Caco-2 (cell line): ENCODE measurements around the gene GZMB. TPM values are rescaled to one million over a fixed set of nuclear protein-coding genes. Genes with fewer than 3 reads are reported as not detected.
"Not testable (repeated sequence)": the region's sequence is repeated elsewhere in the genome, so short reads cannot be mapped to it uniquely, and the experiment has no call there.

Source experiments
- BruUV-seq: library from RNA; stranded (reverse); fragments of 400-500 nt; replicated peaks from 2 replicates; lab custom pipeline; 2021; lab: Mats Ljungman, UMichigan
- CTCF ChIA-PET: fragments of 300-600 bp; sonication (Branson Sonifier 250); formaldehyde crosslinking; loops from one replicate; lab custom pipeline; 2022; ENCODE audit warnings: antibody characterized with exemption; lab: Charles Lee
- POLR2A ChIA-PET: fragments of 300-600 bp; sonication (Branson Sonifier 250); formaldehyde crosslinking; loops from one replicate; lab custom pipeline; 2022; ENCODE audit warnings: antibody characterized with exemption; lab: Charles Lee
- DNase-seq, 2 experiments: peaks; one replicate each; pipeline versions ENCODE4 v3.0.0 to v3.0.0-alpha.2; 2020 to 2022
- H3K27me3 ChIP-seq: replicated peaks from 2 replicates; pipeline ENCODE4 v1.6.0; 2011; ENCODE audit warnings: low read length; ENCODE audit not compliant: control insufficient read depth, insufficient read depth
- H3K36me3 ChIP-seq: 2 replicates; pipeline ENCODE4 v1.5.1; 2011; ENCODE audit warnings: low read length; ENCODE audit not compliant: control insufficient read depth, insufficient read depth
- H3K4me1 ChIP-seq: fragments of 250-450 bp; sonication (Bioruptor Pico); 2 replicates; pipeline ENCODE4 v1.5.1; 2020; ENCODE audit warnings: mild to moderate bottlenecking
- H3K4me3 ChIP-seq: 2 replicates; pipeline ENCODE4 v1.5.1; 2011; ENCODE audit warnings: low read depth, mild to moderate bottlenecking, control low read depth, low read length
- H3K9me3 ChIP-seq: fragments of 250-450 bp; sonication (Bioruptor Pico); 2 replicates; pipeline ENCODE4 v1.5.1; 2020; ENCODE audit warnings: mild to moderate bottlenecking, moderate library complexity
- H3K27ac Mint-ChIP-seq: one replicate; pipeline ENCODE4 v1.8.0; 2022; ENCODE audit warnings: mixed read lengths; ENCODE audit not compliant: unreplicated experiment
- H3K27me3 Mint-ChIP-seq: one replicate; pipeline ENCODE4 v1.8.0; 2022; ENCODE audit warnings: mixed read lengths; ENCODE audit not compliant: insufficient read depth, unreplicated experiment
- H3K36me3 Mint-ChIP-seq: one replicate; pipeline ENCODE4 v1.8.0; 2022; ENCODE audit warnings: mild to moderate bottlenecking, mixed read lengths; ENCODE audit not compliant: insufficient read depth, unreplicated experiment
- H3K4me1 Mint-ChIP-seq: one replicate; pipeline ENCODE4 v1.8.0; 2022; ENCODE audit warnings: low read depth, mixed read lengths; ENCODE audit not compliant: unreplicated experiment
- H3K4me3 Mint-ChIP-seq: one replicate; pipeline ENCODE4 v1.8.0; 2022; ENCODE audit warnings: mild to moderate bottlenecking, moderate library complexity, mixed read lengths; ENCODE audit not compliant: unreplicated experiment
- H3K9me3 Mint-ChIP-seq: one replicate; pipeline ENCODE4 v1.8.0; 2022; ENCODE audit warnings: mixed read lengths; ENCODE audit not compliant: unreplicated experiment
- intact Hi-C: fragments of 100-400 bp; cut with micrococcal nuclease; formaldehyde crosslinking; loops from one replicate; pipeline ENCODE4 v1.10.0; 2022; ENCODE audit not compliant: unreplicated experiment
- total RNA-seq: library from RNA; stranded (reverse); gene quantifications from 2 replicates; pipeline ENCODE4 v1.2.3, GENCODE V29; 2022
- TF ChIP-seq, protein P1 (sequence below), 2 experiments: fragments of 200-600 bp in 1 of 2; IDR thresholded peaks; 1 replicate in 1 of 2; 2 replicates in 1 of 2; pipeline versions ENCODE4 v1.5.1 to v1.8.0; 2011 to 2022; ENCODE audit warnings: antibody characterized with exemption in 1 of 2, control low read depth in 1 of 2, inconsistent platforms in 1 of 2, low read depth in 1 of 2, low read length in 1 of 2, mild to moderate bottlenecking in 1 of 2, moderate library complexity in 1 of 2; ENCODE audit not compliant: insufficient read depth in 1 of 2, severe bottlenecking in 1 of 2, unreplicated experiment in 1 of 2

Gene GZMB
- total RNA-seq, 1 experiment from 2014 or later, result not detected

DNA sequence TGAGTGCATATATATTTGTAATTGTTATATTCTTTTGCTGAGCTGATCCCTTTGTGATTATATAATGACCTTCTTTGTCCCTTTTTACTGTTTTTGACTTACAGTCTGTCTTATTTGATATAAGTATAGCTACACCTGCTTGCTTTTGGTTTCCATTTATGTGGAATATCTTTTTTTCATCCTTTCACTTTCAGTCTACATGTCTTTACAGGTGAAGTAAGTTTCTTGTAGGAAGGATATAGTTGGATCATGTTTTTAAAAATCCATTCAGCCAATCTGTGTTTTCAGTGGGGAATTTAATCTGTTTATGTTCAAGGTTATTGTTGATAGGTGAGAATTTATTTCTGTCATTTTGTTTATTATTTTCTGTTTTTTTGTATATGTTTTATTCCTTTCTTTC, 36.6 kb downstream of the GZMB start:
- Mint-ChIP-seq H3K27ac (no peak overlapping the region), H3K9me3 (peaks cover 8% of the 10 kb centered on the region), H3K4me3 (no peak overlapping the region), H3K27me3 (peaks cover 9% of the 10 kb centered on the region), H3K36me3 (no peaks in the 10 kb centered on the region), H3K4me1 (no peaks in the 10 kb centered on the region)
- Histone ChIP-seq H3K4me3 (no peak overlapping the region), H3K4me1 (no peaks in the 10 kb centered on the region), H3K36me3 (no peaks in the 10 kb centered on the region), H3K27me3 (no peaks in the 10 kb centered on the region), H3K9me3 (no peaks in the 10 kb centered on the region)
- TF ChIP-seq, protein P1, sequence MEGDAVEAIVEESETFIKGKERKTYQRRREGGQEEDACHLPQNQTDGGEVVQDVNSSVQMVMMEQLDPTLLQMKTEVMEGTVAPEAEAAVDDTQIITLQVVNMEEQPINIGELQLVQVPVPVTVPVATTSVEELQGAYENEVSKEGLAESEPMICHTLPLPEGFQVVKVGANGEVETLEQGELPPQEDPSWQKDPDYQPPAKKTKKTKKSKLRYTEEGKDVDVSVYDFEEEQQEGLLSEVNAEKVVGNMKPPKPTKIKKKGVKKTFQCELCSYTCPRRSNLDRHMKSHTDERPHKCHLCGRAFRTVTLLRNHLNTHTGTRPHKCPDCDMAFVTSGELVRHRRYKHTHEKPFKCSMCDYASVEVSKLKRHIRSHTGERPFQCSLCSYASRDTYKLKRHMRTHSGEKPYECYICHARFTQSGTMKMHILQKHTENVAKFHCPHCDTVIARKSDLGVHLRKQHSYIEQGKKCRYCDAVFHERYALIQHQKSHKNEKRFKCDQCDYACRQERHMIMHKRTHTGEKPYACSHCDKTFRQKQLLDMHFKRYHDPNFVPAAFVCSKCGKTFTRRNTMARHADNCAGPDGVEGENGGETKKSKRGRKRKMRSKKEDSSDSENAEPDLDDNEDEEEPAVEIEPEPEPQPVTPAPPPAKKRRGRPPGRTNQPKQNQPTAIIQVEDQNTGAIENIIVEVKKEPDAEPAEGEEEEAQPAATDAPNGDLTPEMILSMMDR (IDR thresholded peaks at IDR 0.05; ENCODE audit: insufficient read depth in 1 of 2, low read depth in 1 of 2, low read length in 1 of 2, severe bottlenecking in 1 of 2, unreplicated experiment in 1 of 2), result no peak
- POLR2A ChIA-PET, result no interaction called here
- intact Hi-C loops, result no loop called here
- DNase-seq, result no peak
- CTCF ChIA-PET, result no interaction called here
- no TSS peak for BruUV-seq

DNA sequence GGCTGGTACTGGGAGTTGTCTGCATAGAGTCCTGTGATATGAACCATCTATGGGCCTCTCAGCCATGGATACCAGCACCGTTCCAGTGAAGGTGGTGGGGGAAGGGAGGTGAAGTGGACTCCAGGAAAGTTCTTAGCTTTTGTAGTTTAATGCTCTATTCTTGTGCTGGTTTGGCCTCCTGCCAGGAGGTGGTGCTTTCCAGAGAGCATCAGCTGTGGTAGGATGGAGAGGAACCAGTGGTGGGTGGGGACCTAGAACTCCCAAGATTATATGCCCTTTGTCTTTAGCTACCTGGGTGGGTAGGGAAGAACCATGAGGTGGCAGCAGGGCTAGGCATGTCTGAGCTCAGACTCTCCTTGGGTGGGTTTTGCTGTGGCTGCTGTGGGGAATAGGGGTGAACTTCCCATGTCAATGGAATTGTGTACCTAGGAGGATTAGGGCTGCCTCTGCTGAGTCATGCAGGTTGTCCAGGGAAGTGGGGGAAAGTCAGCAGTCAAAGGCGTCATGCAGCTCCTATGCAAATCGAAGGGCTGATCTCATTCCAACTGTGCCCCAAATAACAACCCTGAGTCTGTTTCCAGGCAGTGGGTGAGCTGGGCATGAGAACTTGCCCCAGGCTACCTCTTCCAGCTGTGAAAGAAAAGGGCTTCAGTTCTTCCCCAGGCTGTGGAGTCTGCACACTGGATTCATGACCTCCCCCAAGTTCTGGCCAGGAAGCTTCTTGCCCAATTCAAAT, 38.7 kb downstream of the GZMB start:
- no peaks in the 10 kb centered on the region for H3K4me1 Mint-ChIP-seq
- Histone ChIP-seq H3K4me1 (no peaks in the 10 kb centered on the region), H3K9me3 (no peaks in the 10 kb centered on the region), H3K36me3 (no peaks in the 10 kb centered on the region), H3K4me3 (no peak overlapping the region), H3K27me3 (no peaks in the 10 kb centered on the region)
- no peak overlapping the region for H3K27ac Mint-ChIP-seq
- no peak overlapping the region for H3K4me3 Mint-ChIP-seq
- no peak for DNase-seq
- POLR2A ChIA-PET, result no interaction called here
- CTCF ChIA-PET, result no interaction called here
- H3K9me3 Mint-ChIP-seq, result peaks cover 8% of the 10 kb centered on the region
- no peaks in the 10 kb centered on the region for H3K36me3 Mint-ChIP-seq
- TF ChIP-seq, protein P1 (IDR thresholded peaks at IDR 0.05; ENCODE audit: insufficient read depth in 1 of 2, low read depth in 1 of 2, low read length in 1 of 2, severe bottlenecking in 1 of 2, unreplicated experiment in 1 of 2), result no peak
- intact Hi-C loops, result no loop called here
- BruUV-seq, result no TSS peak
- H3K27me3 Mint-ChIP-seq, result peaks cover 12% of the 10 kb centered on the region

DNA sequence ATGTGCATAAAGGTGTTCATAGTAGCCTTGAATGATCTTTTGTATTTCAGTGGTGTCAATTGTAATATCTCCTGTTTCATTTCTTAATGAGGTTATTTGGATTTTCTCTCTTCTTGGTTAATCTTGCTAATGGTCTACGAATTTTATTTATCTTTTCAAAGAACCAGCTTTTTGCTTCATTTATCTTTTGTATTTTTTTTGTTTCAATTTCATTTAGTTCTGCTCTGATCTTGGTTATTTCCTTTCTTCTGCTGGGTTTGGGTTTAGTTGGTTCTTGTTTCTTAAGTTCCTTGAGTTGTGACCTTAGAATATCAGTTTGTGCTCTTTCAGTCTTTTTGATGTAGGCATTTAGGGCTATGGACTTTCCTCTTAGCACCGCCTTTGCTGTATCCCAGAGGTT, 43.0 kb downstream of the GZMB start:
- H3K4me1 ChIP-seq, H3K9me3 ChIP-seq, H3K36me3 ChIP-seq, H3K4me1 Mint-ChIP-seq, CTCF ChIA-PET, H3K27me3 Mint-ChIP-seq, POLR2A ChIA-PET, BruUV-seq, DNase-seq, H3K36me3 Mint-ChIP-seq, H3K4me3 ChIP-seq, H3K27ac Mint-ChIP-seq, H3K27me3 ChIP-seq, H3K4me3 Mint-ChIP-seq, intact Hi-C loops: not testable (repeated sequence)
- H3K9me3 Mint-ChIP-seq, result peaks cover 20% of the 10 kb centered on the region

DNA sequence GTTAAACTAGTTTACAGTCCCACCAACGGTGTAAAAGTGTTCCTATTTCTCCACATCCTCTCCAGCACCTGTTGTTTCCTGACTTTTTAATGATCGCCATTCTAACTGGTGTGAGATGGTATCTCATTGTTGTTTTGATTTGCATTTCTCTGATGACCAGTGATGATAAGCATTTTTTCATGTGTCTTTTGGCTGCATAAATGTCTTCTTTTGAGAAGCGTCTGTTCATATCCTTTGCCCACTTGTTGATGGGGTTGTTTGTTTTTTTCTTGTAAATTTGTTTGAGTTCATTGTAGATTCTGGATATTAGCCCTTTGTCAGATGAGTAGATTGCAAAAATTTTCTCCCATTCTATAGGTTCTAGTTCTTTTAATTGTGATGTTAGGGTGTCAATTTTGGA, 49.6 kb downstream of the GZMB start:
- H3K9me3 ChIP-seq, H3K4me1 Mint-ChIP-seq, H3K4me3 ChIP-seq, H3K27me3 ChIP-seq, H3K36me3 Mint-ChIP-seq, CTCF ChIA-PET, H3K4me1 ChIP-seq, POLR2A ChIA-PET, DNase-seq, H3K36me3 ChIP-seq, H3K4me3 Mint-ChIP-seq, H3K27me3 Mint-ChIP-seq, intact Hi-C loops, H3K27ac Mint-ChIP-seq, BruUV-seq: not testable (repeated sequence)
- H3K9me3 Mint-ChIP-seq, result peaks cover 22% of the 10 kb centered on the region

Other genes starting within 250 kb of the GZMB start
- 5.9 and 6.1 TPM in 2 replicates for gene NYNRIN, start 235.2 kb downstream of the GZMB start, total RNA-seq
- 1.1 and 1.4 TPM in 2 replicates for gene CBLN3, start 204.5 kb downstream of the GZMB start, total RNA-seq
- 50.0 and 50.5 TPM in 2 replicates for gene KHNYN, start 204.2 kb downstream of the GZMB start, total RNA-seq
- gene SDR39U1, start 191.4 kb downstream of the GZMB start, total RNA-seq, result 44.1 and 45.8 TPM in 2 replicates
- not detected in 2 replicates for gene CMA1, start 125.9 kb downstream of the GZMB start, total RNA-seq
- not detected in 2 replicates for gene CTSG, start 57.9 kb downstream of the GZMB start, total RNA-seq
- not detected in 2 replicates for gene GZMH, start 24.5 kb downstream of the GZMB start, total RNA-seq